ENCODE measurements around the gene IGF1R. TPM values are rescaled to one million over a fixed set of nuclear protein-coding genes. Genes with fewer than 3 reads are reported as not detected.

The IGF1R gene
- total RNA-seq, 1 experiment from 2014 or later, result 3.8 TPM

GRCh38 chr15:98906712-98907083 is 258.4 kb downstream of the IGF1R start:
- POLR2A ChIA-PET (ENCODE audit: unreplicated experiment), result interaction anchor here (0.6 kb wide), 2 partner anchors 8 to 349 kb away, joined by 3 read pairs; no protein-coding TSS in a partner anchor
- Histone ChIP-seq H3K4me2 (ENCODE audit: low read length) (peak overlapping the region; percentile 68), H3K9ac (ENCODE audit: low read length) (peak overlapping the region; percentile 6; the same call in 1 of the 2 replicates), H3K4me1 (ENCODE audit: insufficient read depth, low read length) (peaks cover 53% of the 10 kb centered on the region), H3K9me3 (ENCODE audit: low read length) (no peaks in the 10 kb centered on the region), H3F3A (ENCODE audit: low read length, unreplicated experiment) (no peaks in the 10 kb centered on the region), H3K9me2 (replicated peaks; ENCODE audit: low read length) (no peaks in the 10 kb centered on the region), H2AFZ (ENCODE audit: low read length) (peak overlapping the region; percentile 27), H3K79me2 (ENCODE audit: low read length) (no peaks in the 10 kb centered on the region), H4K20me1 (ENCODE audit: low read length) (no peaks in the 10 kb centered on the region), H3K27ac (ENCODE audit: low read length) (peak overlapping the region; percentile 81), H3K36me3 (ENCODE audit: low read depth, low read length) (no peaks in the 10 kb centered on the region), H3K27me3 (ENCODE audit: low read length) (no peaks in the 10 kb centered on the region), H3K4me3 (ENCODE audit: low read length) (peak overlapping the region; percentile 42; the same call in 1 of the 2 replicates)
- DNase-seq, result peak; percentile 67
- intact Hi-C loops (cut with micrococcal nuclease), result no loop called here
- no TSS peak for BruUV-seq (replicated peaks)
- CTCF ChIA-PET, result interaction anchor here (0.6 to 0.8 kb wide), 2 partner anchors 34 to 55 kb away, joined by 3 to 4 read pairs; no protein-coding TSS in a partner anchor
- TF ChIP-seq, protein P1, sequence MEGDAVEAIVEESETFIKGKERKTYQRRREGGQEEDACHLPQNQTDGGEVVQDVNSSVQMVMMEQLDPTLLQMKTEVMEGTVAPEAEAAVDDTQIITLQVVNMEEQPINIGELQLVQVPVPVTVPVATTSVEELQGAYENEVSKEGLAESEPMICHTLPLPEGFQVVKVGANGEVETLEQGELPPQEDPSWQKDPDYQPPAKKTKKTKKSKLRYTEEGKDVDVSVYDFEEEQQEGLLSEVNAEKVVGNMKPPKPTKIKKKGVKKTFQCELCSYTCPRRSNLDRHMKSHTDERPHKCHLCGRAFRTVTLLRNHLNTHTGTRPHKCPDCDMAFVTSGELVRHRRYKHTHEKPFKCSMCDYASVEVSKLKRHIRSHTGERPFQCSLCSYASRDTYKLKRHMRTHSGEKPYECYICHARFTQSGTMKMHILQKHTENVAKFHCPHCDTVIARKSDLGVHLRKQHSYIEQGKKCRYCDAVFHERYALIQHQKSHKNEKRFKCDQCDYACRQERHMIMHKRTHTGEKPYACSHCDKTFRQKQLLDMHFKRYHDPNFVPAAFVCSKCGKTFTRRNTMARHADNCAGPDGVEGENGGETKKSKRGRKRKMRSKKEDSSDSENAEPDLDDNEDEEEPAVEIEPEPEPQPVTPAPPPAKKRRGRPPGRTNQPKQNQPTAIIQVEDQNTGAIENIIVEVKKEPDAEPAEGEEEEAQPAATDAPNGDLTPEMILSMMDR (conservative IDR thresholded peaks at IDR 0.05; ENCODE audit: low read depth, low read length), result no peak
- no peak for TF ChIP-seq EZH2phosphoT487 (IDR thresholded peaks at IDR 0.05; ENCODE audit: borderline replicate concordance, low read length)
- peak; percentile 59 for ATAC-seq

GRCh38 chr15:98907927-98908471 is 259.7 kb downstream of the IGF1R start:
- Histone ChIP-seq H3K9me3 (ENCODE audit: low read length) (no peaks in the 10 kb centered on the region), H3K27me3 (ENCODE audit: low read length) (no peaks in the 10 kb centered on the region), H3K4me2 (ENCODE audit: low read length) (no peak overlapping the region), H4K20me1 (ENCODE audit: low read length) (no peaks in the 10 kb centered on the region), H2AFZ (ENCODE audit: low read length) (no peak overlapping the region), H3F3A (ENCODE audit: low read length, unreplicated experiment) (no peaks in the 10 kb centered on the region), H3K4me3 (ENCODE audit: low read length) (no peak overlapping the region), H3K4me1 (ENCODE audit: insufficient read depth, low read length) (peaks cover 51% of the 10 kb centered on the region), H3K36me3 (ENCODE audit: low read depth, low read length) (no peaks in the 10 kb centered on the region), H3K9ac (ENCODE audit: low read length) (no peak overlapping the region), H3K9me2 (replicated peaks; ENCODE audit: low read length) (no peaks in the 10 kb centered on the region), H3K79me2 (ENCODE audit: low read length) (no peaks in the 10 kb centered on the region), H3K27ac (ENCODE audit: low read length) (no peak overlapping the region)
- no TSS peak for BruUV-seq (replicated peaks)
- ChIA-PET POLR2A (ENCODE audit: unreplicated experiment) (no interaction called here), CTCF (no interaction called here)
- intact Hi-C loops (cut with micrococcal nuclease), result no loop called here
- no peak for TF ChIP-seq EZH2 (IDR thresholded peaks at IDR 0.05; ENCODE audit: low read length, unreplicated experiment)
- no peak for TF ChIP-seq EZH2phosphoT487 (IDR thresholded peaks at IDR 0.05; ENCODE audit: borderline replicate concordance, low read length)
- TF ChIP-seq, protein P1 (conservative IDR thresholded peaks at IDR 0.05; ENCODE audit: low read depth, low read length), result no peak
- DNase-seq (no peak), ATAC-seq (no peak)
